HepG2 (cell line): ENCODE measurements around the gene BMPR1B. TPM values are rescaled to one million over a fixed set of nuclear protein-coding genes. Genes with fewer than 3 reads are reported as not detected.

Experiments
- ATAC-seq: fragments of 200-7000 bp; cut with Tn5 transposase; 3 replicates; pipeline ENCODE4 v1.9.1; 2020; ENCODE audit warnings: mild to moderate bottlenecking, moderate library complexity
- BruUV-seq: library from RNA; stranded (reverse); fragments of 400-500 nt; replicated peaks from 2 replicates; lab custom pipeline; 2021; lab: Mats Ljungman, UMichigan
- CTCF ChIA-PET: fragments of 300-600 bp; formaldehyde crosslinking; extraction: SDS; loops from one replicate; lab custom pipeline; 2021; ENCODE audit warnings: low total read pairs, inconsistent platforms, low intra/inter-chr PET ratio; lab: Yijun Ruan, JAX
- POLR2A ChIA-PET: fragments of 350-600 bp; sonication (Branson Sonifier 250); formaldehyde crosslinking; loops from one replicate; lab custom pipeline; 2020; ENCODE audit warnings: antibody characterized with exemption, inconsistent platforms; lab: Yijun Ruan, JAX
- DNase-seq: peaks from one replicate; pipeline ENCODE4 v3.0.0-alpha.2; 2015; ENCODE audit warnings: low spot score
- FAIRE-seq: peaks from 3 replicates; lab custom pipeline; 2011; peaks lifted over from hg19 to GRCh38; lab: Jason Lieb, UNC
- H2AFZ ChIP-seq: one replicate; pipeline ENCODE4 v1.6.1; 2011; ENCODE audit warnings: low read length, inconsistent platforms
- H3K27ac ChIP-seq: fragments of 300-600 bp; 3 replicates; pipeline ENCODE4 v1.8.0; 2011; ENCODE audit warnings: mixed run types, mild to moderate bottlenecking, mixed read lengths, low read length, inconsistent platforms; ENCODE audit not compliant: insufficient read depth; ENCODE audit errors: extremely low read length
- H3K27me3 ChIP-seq, 2 experiments: fragments of 200-600 bp in 1 of 2; 2 replicates in 1 of 2; 3 replicates in 1 of 2; pipeline versions ENCODE4 v1.6.0 to v1.8.0; 2011; ENCODE audit warnings: low read length in 2 of 2, mild to moderate bottlenecking in 2 of 2, moderate library complexity in 2 of 2, inconsistent platforms in 1 of 2; ENCODE audit not compliant: insufficient read depth in 2 of 2, control insufficient read depth in 1 of 2
- H3K36me3 ChIP-seq, 2 experiments: fragments of 200-600 bp in 1 of 2; replicated peaks in 1 of 2; 2 replicates in 1 of 2; 3 replicates in 1 of 2; pipeline versions ENCODE4 v1.5.1 to v1.8.0; 2011; ENCODE audit warnings: low read length in 2 of 2, inconsistent platforms in 1 of 2; ENCODE audit not compliant: insufficient read depth in 2 of 2, control insufficient read depth in 1 of 2
- H3K4me1 ChIP-seq: 2 replicates; pipeline ENCODE4 v1.5.1; 2012; ENCODE audit warnings: low read length, inconsistent platforms; ENCODE audit not compliant: insufficient read depth
- H3K4me2 ChIP-seq: 2 replicates; pipeline ENCODE4 v1.6.0; 2011; ENCODE audit warnings: low read depth, low read length, inconsistent platforms
- H3K4me3 ChIP-seq, 3 experiments: fragments of 200-600 bp in 1 of 3; sonication (generic), shearing (Covaris generic) in 1 of 3; replicated peaks in 1 of 3; 2 replicates each; pipeline ENCODE4 v1.5.1; 2011 to 2016; ENCODE audit warnings: low read length in 3 of 3, inconsistent platforms in 2 of 3, low read depth in 2 of 3, mild to moderate bottlenecking in 2 of 3, control low read depth in 1 of 3, mixed read lengths in 1 of 3; ENCODE audit not compliant: insufficient read depth in 1 of 3
- H3K79me2 ChIP-seq: one replicate; pipeline ENCODE4 v1.6.1; 2011; ENCODE audit warnings: low read length, inconsistent platforms; ENCODE audit not compliant: insufficient read depth
- H3K9ac ChIP-seq: 2 replicates; pipeline ENCODE4 v1.6.0; 2011; ENCODE audit warnings: mild to moderate bottlenecking, low read depth, low read length, inconsistent platforms; ENCODE audit not compliant: insufficient read depth
- H3K9me3 ChIP-seq: 2 replicates; pipeline ENCODE4 v1.5.1; 2012; ENCODE audit warnings: mild to moderate bottlenecking, low read length
- H4K20me1 ChIP-seq: 2 replicates; pipeline ENCODE4 v1.6.0; 2011; ENCODE audit warnings: inconsistent platforms, mild to moderate bottlenecking, low read length, moderate library complexity; ENCODE audit not compliant: insufficient read depth
- PAF1 ChIP-seq: IDR thresholded peaks from 2 replicates; pipeline ENCODE4 v1.6.1; 2016; ENCODE audit warnings: missing genetic modification reagents, missing compliant biosample characterization
- POLR2AphosphoS5 ChIP-seq: IDR thresholded peaks from 2 replicates; pipeline ENCODE4 v1.6.1; 2012; ENCODE audit warnings: low read depth, low read length
- RXRB ChIP-seq: IDR thresholded peaks from 2 replicates; pipeline ENCODE4 v1.6.1; 2016; ENCODE audit warnings: borderline replicate concordance, missing genetic modification reagents, missing compliant biosample characterization
- SRY ChIP-seq: sonication (generic); formaldehyde crosslinking; IDR thresholded peaks from 2 replicates; pipeline ENCODE4 v1.8.0; 2022; ENCODE audit warnings: mild to moderate bottlenecking, missing genetic modification reagents
- TAF15 ChIP-seq: fragments of 200-400 bp; formaldehyde crosslinking; IDR thresholded peaks from one replicate; pipeline ENCODE4 v1.6.1; 2018; ENCODE audit warnings: mild to moderate bottlenecking, low read depth, low read length; ENCODE audit not compliant: poor library complexity, severe bottlenecking
- TBX2 ChIP-seq: sonication (generic); formaldehyde crosslinking; IDR thresholded peaks from 2 replicates; pipeline ENCODE4 v1.5.0; 2020; ENCODE audit warnings: missing genetic modification reagents, mild to moderate bottlenecking, borderline replicate concordance
- XBP1 ChIP-seq: sonication (generic); formaldehyde crosslinking; IDR thresholded peaks from 2 replicates; pipeline ENCODE4 v1.5.0; 2020; ENCODE audit warnings: missing genetic modification reagents
- XRCC5 ChIP-seq: fragments of 200-400 bp; formaldehyde crosslinking; optimal IDR thresholded peaks from 2 replicates; pipeline ENCODE3; 2017; ENCODE audit warnings: mild to moderate bottlenecking, low read length
- ZNF343 ChIP-seq: sonication (generic); formaldehyde crosslinking; IDR thresholded peaks from 2 replicates; pipeline ENCODE4 v1.4.0; 2020; ENCODE audit warnings: mild to moderate bottlenecking, missing genetic modification reagents
- ZNF552 ChIP-seq: sonication (generic); formaldehyde crosslinking; IDR thresholded peaks from 2 replicates; pipeline ENCODE4 v1.9.0; 2022; ENCODE audit warnings: missing genetic modification reagents, mild to moderate bottlenecking, borderline replicate concordance
- ZNF598 ChIP-seq: sonication (generic); formaldehyde crosslinking; IDR thresholded peaks from 2 replicates; pipeline ENCODE4 v1.5.1; 2020; ENCODE audit warnings: mild to moderate bottlenecking, missing genetic modification reagents, borderline replicate concordance
- ZNF672 ChIP-seq: sonication (generic); formaldehyde crosslinking; IDR thresholded peaks from 2 replicates; pipeline ENCODE4 v1.8.1; 2022; ENCODE audit warnings: missing genetic modification reagents
- ZNF737 ChIP-seq: sonication (generic); formaldehyde crosslinking; IDR thresholded peaks from 2 replicates; pipeline ENCODE4 v1.5.0; 2020; ENCODE audit warnings: missing genetic modification reagents, mild to moderate bottlenecking, borderline replicate concordance
- WGBS: methylation state at CpG from one replicate; pipeline ENCODE4 v1.1.6; 2017; ENCODE audit warnings: low lambda C conversion rate; 5-methylcytosine and 5-hydroxymethylcytosine counted together
- in situ Hi-C: cut with HindIII; loops from 2 replicates; pipeline ENCODE4 v1.10.0; 2017; ENCODE audit warnings: low pct_unique_long_range_greater_than_20kb; ENCODE audit not compliant: extremely low pct_ligation_motif_present
- intact Hi-C: fragments of 100-400 bp; cut with micrococcal nuclease; formaldehyde crosslinking; loops from one replicate; pipeline ENCODE4 v1.10.0; 2022; ENCODE audit not compliant: unreplicated experiment
- polyA plus RNA-seq, 8 experiments: library from polyadenylated mRNA; depleted of rRNA in 3 of 8; stranded (reverse) in 7 of 8; unstranded in 1 of 8; fragments of >200 nt; fragmentation: Illumina TruSeq in 4 of 8; extraction: Trizol in 4 of 8; gene quantifications; 2 replicates each; pipeline versions ENCODE4 v1.2.1 to v1.2.3, GENCODE V29; 2011 to 2016; ENCODE audit warnings: low read depth in 4 of 8, missing spikeins in 1 of 8, mixed read lengths in 1 of 8; ENCODE audit not compliant: insufficient read depth in 1 of 8
- total RNA-seq, 5 experiments: library from RNA; depleted of rRNA; stranded (reverse); fragments of >200 nt; fragmentation: Illumina TruSeq; extraction: Trizol; gene quantifications; 2 replicates each; pipeline ENCODE4 v1.2.3, GENCODE V29; 2016; ENCODE audit warnings: low read depth in 1 of 5
- TF ChIP-seq, protein P1 (sequence below): sonication (generic); formaldehyde crosslinking; IDR thresholded peaks from 2 replicates; pipeline ENCODE4 v1.8.1; 2022; ENCODE audit warnings: mild to moderate bottlenecking, missing genetic modification reagents
- TF ChIP-seq, protein P2 (sequence below), 2 experiments: sonication (generic) in 1 of 2; formaldehyde crosslinking in 1 of 2; IDR thresholded peaks; 2 replicates each; pipeline versions ENCODE4 v1.5.1 to v1.6.1; 2011 to 2020; ENCODE audit warnings: borderline replicate concordance in 1 of 2, low read depth in 1 of 2, low read length in 1 of 2, mild to moderate bottlenecking in 1 of 2, missing genetic modification reagents in 1 of 2, moderate library complexity in 1 of 2
- TF ChIP-seq, protein P3 (sequence below): sonication (generic); formaldehyde crosslinking; IDR thresholded peaks from 2 replicates; pipeline ENCODE4 v1.4.0; 2020; ENCODE audit warnings: missing genetic modification reagents

BMPR1B gene
- total and polyA plus RNA-seq, 2 of the 13 experiments (the other 11 are each of a cell fraction or from before 2014, with no cell fraction given), result 0.07 TPM; not detected in 1

DNA sequence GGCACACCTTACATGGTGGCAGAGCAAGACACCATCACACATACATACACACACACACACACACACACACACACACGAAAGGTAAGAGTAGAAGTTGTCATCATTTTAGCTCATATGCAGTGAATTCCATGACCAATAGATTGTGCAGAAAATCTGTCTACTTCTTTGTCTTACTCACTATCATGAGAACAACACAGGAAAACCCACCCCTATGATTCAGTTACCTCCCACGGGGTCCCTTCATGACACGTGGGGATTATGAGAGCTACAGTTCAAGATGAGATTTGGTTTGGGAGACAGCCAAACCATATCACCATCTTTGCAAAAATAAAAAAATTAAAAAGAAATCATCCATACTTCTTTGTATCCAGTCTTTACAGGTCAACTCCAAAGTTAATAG, 221.1 kb downstream of the BMPR1B start:
- intact Hi-C loops (no loop called here), in situ Hi-C loops (no loop called here)
- TF ChIP-seq ZNF343 (CRISPR knock-in tag), result no peak
- no peak for TF ChIP-seq POLR2AphosphoS5
- TF ChIP-seq XBP1, result no peak
- H3K9ac ChIP-seq, result no peak overlapping the region
- DNase-seq (no peak), FAIRE-seq (no peak), ATAC-seq (no peak)
- WGBS, result 0% methylated on average over 3 of the region's 3 CpGs
- no peaks in the 10 kb centered on the region for H3K9me3 ChIP-seq
- H3K4me1 ChIP-seq, result no peaks in the 10 kb centered on the region
- no peak overlapping the region for H2AFZ ChIP-seq
- H3K79me2 ChIP-seq, result no peaks in the 10 kb centered on the region
- H3K4me3 ChIP-seq, result no peak overlapping the region
- ChIA-PET POLR2A (no interaction called here), CTCF (no interaction called here)
- no peaks in the 10 kb centered on the region for H4K20me1 ChIP-seq
- H3K27ac ChIP-seq, result no peak overlapping the region
- BruUV-seq, result no TSS peak
- no peak overlapping the region for H3K4me2 ChIP-seq
- H3K36me3 ChIP-seq, result no peaks in the 10 kb centered on the region
- no peaks in the 10 kb centered on the region; a peak in 1 of 5 replicates for H3K27me3 ChIP-seq

DNA sequence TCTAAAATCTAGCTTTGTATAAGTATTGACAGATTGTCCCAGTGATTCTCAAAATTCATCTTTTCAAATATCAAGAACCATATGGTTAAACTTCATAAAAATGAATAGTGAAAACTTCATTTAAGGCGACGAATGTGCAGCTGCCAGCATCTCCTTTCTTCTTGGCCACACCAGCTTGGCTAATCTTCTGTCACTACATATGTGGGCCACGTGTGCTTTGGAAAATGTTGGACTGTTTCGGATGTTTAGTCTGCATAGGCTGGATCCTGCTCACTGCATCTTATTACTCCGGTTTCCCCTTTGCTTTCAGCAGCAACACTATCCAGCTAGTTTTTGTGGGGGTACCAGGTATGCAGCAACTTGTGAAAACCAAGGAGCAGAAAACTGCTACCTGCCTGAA, 221.9 kb downstream of the BMPR1B start:
- H3K9ac ChIP-seq, result no peak overlapping the region
- H3K4me1 ChIP-seq, result no peaks in the 10 kb centered on the region
- H3K27me3 ChIP-seq, result no peaks in the 10 kb centered on the region; a peak in 1 of 5 replicates
- H4K20me1 ChIP-seq, result no peaks in the 10 kb centered on the region
- no peak overlapping the region for H3K4me3 ChIP-seq
- in situ Hi-C loops (no loop called here), intact Hi-C loops (no loop called here)
- FAIRE-seq, result no peak
- BruUV-seq, result no TSS peak
- H2AFZ ChIP-seq, result no peak overlapping the region
- no peaks in the 10 kb centered on the region for H3K36me3 ChIP-seq
- no peak overlapping the region for H3K27ac ChIP-seq
- H3K9me3 ChIP-seq, result no peaks in the 10 kb centered on the region
- DNase-seq, result no peak
- ChIA-PET POLR2A (no interaction called here), CTCF (no interaction called here)
- no peak overlapping the region for H3K4me2 ChIP-seq
- no peaks in the 10 kb centered on the region for H3K79me2 ChIP-seq
- WGBS, result 1% methylated on average over 5 of the region's 5 CpGs
- no peak for ATAC-seq
- no peak for TF ChIP-seq ZNF737
- TF ChIP-seq, protein P1, sequence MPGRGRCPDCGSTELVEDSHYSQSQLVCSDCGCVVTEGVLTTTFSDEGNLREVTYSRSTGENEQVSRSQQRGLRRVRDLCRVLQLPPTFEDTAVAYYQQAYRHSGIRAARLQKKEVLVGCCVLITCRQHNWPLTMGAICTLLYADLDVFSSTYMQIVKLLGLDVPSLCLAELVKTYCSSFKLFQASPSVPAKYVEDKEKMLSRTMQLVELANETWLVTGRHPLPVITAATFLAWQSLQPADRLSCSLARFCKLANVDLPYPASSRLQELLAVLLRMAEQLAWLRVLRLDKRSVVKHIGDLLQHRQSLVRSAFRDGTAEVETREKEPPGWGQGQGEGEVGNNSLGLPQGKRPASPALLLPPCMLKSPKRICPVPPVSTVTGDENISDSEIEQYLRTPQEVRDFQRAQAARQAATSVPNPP (CRISPR knock-in tag), result no peak
- TF ChIP-seq, protein P2, sequence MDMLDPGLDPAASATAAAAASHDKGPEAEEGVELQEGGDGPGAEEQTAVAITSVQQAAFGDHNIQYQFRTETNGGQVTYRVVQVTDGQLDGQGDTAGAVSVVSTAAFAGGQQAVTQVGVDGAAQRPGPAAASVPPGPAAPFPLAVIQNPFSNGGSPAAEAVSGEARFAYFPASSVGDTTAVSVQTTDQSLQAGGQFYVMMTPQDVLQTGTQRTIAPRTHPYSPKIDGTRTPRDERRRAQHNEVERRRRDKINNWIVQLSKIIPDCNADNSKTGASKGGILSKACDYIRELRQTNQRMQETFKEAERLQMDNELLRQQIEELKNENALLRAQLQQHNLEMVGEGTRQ (IDR thresholded peaks at IDR 0.05; ENCODE audit: low read depth, low read length), result no peak
- TF ChIP-seq, protein P2 (CRISPR knock-in tag; IDR thresholded peaks at IDR 0.05; ENCODE audit: borderline replicate concordance), result no peak
- no peak for TF ChIP-seq TBX2 (CRISPR knock-in tag)
- no peak for TF ChIP-seq ZNF672 (CRISPR knock-in tag)
- TF ChIP-seq RXRB (CRISPR knock-in tag), result no peak
- no peak for TF ChIP-seq SRY (CRISPR knock-in tag)
- no peak for TF ChIP-seq TAF15
- no peak for TF ChIP-seq ZNF552 (CRISPR knock-in tag)
- no peak for TF ChIP-seq ZNF598
- TF ChIP-seq XRCC5, result no peak
- TF ChIP-seq, protein P3, sequence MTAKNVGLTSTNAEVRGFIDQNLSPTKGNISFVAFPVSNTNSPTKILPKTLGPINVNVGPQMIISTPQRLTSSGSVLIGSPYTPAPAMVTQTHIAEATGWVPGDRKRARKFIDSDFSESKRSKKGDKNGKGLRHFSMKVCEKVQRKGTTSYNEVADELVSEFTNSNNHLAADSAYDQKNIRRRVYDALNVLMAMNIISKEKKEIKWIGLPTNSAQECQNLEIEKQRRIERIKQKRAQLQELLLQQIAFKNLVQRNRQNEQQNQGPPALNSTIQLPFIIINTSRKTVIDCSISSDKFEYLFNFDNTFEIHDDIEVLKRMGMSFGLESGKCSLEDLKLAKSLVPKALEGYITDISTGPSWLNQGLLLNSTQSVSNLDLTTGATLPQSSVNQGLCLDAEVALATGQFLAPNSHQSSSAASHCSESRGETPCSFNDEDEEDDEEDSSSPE, result no peak
- no peak for TF ChIP-seq PAF1 (CRISPR knock-in tag)
